Glomerular visceral epithelial cell (primary cell): ENCODE data around the gene ANKRD11.

Experiments used
- DNase-seq: peaks from one replicate; pipeline ENCODE4 v3.0.0-alpha.2; 2016; ENCODE audit errors: extremely low spot score

ANKRD11 gene

DNA sequence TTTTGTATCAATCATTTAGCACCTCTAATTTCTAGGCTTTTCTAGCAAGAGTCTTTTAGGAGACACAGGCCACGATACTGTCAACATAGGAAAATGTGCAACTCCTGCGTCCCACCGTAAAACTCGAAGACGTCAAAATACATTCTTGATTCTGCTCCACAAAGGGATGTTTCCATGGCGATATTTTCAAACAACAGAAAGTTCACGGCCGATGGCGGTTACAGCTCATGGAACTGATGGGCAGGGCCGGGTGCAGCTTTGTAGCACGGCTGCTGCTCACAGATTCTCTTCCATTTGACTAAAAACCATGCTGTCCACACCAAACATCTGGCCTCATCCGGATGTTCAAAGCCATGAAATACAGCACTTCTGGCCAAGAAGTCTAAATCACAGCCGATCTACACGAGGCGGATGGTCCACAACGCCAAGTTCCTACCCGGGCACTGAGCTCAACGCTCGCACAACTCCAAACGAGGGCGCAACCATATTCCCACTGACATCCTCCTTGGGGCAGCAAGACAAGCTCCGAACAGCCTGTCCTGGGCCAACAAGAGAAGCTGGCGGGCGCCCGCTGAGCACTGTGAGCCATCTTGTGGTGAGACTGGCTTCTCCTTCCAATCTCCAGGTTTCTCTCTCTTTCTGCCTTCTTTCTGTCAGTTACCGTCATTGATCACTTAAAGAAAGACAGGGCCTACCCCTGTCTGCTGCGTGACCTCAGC lies 193.0 kb downstream of the ANKRD11 start:
- no peak for DNase-seq

DNA sequence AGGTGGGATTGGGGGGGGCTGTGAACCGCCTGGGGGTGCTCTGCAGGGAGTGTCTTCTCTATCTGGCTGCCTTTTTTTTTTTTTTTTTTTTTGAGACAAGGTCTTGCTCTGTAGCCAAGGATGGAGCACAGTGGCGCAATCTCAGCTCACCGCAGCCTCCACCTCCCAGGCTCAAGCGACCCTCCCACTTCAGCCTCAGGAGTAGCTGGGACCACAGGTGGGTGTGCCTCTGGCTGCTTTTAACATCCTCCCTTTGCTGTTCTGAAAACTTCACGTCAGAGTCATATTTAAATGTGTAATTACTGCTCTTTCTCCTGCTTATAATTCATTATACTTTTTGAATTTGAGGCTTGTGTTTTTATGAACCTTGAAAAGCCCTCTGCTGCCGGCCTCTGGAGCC lies 194.4 kb downstream of the ANKRD11 start:
- DNase-seq, result no peak

DNA sequence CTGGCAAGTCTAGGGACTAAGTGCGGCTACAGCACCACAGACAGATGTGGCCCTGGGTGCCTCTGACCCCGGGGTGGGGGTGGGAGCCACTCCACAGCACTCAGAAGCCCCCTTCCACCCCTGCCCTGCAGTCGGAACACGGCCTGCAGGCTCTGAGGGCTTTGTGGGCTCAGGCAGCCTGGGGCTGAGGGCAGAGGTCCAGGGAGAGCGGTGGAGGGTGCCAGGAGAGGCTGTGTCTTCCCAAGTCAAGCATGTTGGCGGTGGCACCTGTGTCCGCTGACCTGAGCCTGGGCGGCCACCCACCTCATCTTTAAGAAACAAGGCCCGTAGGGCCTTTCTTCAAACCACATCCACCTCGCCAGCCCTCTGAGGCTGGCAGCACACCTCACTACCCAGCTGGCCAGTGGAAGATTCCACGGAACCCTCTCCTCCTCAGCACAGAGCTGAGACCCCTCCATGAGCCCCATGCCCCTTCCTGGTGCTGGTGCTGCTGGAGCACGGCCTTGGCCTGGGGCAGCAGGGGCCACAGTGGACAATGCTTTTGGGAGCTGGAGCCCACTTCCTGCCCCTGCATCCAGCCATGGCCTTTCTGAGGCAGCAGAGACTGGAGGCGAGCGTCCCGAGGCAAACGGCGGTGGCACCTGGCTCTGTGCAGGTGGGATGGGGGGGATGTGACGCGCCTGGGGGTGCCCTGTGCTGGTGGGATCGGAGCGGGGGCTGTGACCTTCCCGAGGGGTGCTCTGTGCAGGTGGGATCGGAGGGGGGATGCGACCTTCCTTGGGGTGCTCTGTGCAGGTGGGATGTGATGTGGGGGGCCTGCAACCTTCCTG lies 195.1 kb downstream of the ANKRD11 start:
- no peak for DNase-seq

DNA sequence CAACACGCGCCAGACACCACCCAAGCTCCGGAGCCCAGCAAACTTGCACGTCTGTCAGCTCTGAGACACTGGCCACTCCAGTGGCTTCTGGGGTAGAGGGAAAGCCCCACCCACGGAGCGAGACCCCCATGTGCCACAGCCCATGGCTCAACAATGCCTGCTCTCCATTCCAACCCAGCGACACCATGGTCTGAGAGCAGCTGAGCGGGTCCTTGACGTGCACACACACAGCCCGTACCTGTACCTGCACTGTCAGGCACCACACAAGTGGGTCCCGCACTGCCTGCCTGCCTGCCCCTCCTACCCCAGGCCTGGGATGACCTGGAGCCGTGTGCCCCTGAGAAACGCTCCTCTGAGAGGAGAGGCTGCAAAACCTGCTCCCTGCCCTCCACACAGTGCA lies 195.9 kb downstream of the ANKRD11 start:
- no peak for DNase-seq

DNA sequence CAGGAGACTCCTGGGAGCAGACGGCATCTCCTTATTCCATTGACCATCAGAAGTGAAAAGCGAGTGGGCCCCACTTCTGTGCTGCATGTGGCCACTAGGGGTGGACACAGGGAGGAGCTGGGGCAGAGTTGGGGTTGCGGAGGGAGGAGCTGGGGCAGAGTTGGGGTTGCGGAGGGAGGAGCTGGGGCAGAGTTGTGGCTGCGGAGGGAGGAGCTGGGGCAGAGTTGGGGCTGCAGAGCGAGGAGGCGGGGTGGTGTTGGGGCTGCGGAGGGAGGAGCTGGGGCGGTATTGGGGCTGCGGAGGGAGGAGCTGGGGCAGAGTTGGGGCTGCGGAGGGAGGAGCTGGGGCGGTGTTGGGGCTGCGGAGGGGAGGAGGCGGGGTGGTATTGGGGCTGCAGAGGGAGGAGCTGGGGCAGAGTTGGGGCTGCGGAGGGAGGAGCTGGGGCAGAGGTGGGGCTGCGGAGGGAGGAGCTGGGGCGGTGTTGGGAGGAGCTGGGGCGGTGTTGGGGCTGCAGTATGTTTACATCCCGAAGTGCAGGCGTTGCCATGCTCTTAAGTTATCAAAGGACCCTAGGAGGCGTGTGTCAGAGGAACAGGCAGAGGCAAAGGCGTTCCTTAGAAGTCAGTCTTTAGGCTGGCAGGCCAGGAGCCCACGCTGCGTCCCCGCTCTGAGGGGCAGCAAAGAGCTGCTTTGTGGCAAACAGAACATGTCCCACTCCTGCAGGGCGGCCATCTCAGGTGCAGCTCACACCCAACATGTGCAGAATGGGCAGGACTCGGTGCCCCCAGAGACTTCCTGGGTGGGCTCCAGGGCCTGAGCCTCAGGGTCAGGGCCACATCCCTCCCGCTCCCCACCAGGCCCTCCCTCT lies 196.9 kb downstream of the ANKRD11 start:
- DNase-seq, result no peak

DNA sequence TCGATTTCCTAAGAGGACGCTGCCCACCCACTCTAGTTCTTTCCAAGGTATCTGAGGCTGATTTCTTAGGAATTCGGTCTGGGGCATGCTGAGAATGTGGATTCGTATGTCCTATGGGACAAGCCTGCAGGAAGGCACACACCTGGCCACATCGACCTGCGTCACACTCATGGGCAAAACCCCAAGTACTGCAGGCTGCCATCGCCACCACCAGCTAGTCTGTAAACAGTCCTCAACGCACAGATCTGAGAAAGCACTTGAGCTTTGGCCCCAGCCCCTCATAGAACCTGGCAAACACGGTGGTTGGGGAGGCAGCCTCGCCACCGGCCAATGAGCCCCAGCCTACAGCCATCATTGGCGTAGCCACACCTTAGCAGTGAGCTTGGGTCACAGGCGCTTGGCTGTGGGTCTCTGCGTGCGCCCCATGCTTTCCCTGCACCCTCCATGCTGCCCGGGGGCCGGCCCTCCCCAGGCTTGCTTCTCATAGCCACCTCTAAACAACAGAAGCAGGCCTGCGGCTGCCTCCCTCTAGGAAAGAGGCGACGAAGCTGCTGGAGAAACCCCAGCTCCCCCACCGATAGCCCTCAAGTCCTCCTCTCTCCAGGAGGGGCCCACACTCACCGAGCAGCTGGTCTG lies 197.8 kb downstream of the ANKRD11 start:
- no peak for DNase-seq

DNA sequence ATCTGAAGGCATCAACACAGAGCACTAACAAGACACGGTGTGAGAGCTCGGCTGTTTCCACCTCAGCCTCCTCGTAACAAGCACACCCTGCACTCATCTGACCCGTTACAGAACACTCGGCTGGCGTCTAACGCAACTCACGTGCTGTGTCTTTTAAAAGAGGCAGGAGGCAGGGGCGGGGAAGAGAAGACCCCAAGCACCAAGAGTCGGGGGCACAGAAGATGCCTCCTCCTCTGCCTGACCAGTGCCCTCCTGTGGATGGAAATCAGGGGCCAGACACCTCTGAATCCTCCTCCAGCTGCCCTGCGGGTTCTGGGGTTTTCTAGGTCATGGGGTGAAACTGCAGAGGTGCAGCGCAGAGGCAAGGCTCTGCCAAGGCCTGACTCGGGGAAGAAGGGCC lies 198.6 kb downstream of the ANKRD11 start:
- DNase-seq, result no peak

DNA sequence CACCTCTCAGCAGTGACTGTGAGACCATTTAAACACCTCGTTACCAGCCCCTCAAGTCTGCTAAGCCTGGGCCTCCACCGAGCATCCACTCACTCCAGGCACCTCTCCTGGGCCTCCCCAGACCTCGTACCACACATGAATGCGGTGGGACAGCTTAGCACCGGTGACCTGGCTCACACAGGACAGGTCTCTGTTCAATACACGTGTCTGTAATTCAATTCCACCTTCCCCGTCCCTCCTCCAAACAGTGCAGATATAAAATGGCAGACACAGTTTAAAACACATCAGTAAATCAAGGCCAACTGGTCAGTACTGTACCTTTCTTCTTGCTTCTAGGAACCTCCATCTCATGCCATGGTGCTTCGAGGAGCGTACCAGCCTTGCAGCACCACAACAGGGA lies 199.0 kb downstream of the ANKRD11 start:
- DNase-seq, result no peak

DNA sequence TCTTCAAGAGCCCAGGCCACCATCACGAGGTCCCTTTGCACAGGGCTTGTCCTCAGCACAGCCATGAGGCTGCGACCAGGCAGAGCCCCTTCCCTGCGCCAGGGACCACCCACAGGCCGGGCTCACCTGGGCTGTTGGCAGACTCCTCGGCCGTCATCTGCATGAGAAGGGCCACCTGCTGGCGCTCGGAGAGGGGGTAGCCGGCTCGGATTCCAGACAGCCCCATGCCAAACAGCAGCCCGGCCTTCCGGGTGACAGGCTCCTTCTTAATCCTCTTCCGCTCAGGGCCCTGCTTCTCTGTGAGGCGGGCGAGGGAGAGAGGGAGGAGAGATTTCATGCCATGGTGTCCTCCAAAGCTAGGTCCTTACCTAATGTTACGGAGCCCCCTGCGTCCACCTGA lies 199.5 kb downstream of the ANKRD11 start:
- no peak for DNase-seq

DNA sequence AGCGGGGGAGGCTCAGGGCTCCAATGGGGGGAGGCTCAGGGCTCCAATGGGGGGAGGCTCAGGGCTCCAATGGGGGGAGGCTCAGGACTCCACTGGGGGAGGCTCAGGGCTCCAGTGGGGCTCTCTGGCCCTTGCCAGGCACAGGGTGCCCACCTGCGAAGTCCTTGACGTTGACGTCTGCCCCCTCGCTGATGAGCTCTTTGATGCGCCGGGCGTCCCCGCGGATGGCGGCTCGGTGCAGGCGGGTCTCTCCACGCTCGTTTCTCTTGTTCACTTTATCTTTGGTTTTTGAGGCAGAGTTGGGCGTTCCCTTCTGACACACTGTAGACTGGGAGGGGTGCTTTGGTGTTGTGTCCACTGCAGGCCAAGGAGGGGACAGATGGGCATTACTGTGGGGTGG lies 199.9 kb downstream of the ANKRD11 start:
- no peak for DNase-seq

DNA sequence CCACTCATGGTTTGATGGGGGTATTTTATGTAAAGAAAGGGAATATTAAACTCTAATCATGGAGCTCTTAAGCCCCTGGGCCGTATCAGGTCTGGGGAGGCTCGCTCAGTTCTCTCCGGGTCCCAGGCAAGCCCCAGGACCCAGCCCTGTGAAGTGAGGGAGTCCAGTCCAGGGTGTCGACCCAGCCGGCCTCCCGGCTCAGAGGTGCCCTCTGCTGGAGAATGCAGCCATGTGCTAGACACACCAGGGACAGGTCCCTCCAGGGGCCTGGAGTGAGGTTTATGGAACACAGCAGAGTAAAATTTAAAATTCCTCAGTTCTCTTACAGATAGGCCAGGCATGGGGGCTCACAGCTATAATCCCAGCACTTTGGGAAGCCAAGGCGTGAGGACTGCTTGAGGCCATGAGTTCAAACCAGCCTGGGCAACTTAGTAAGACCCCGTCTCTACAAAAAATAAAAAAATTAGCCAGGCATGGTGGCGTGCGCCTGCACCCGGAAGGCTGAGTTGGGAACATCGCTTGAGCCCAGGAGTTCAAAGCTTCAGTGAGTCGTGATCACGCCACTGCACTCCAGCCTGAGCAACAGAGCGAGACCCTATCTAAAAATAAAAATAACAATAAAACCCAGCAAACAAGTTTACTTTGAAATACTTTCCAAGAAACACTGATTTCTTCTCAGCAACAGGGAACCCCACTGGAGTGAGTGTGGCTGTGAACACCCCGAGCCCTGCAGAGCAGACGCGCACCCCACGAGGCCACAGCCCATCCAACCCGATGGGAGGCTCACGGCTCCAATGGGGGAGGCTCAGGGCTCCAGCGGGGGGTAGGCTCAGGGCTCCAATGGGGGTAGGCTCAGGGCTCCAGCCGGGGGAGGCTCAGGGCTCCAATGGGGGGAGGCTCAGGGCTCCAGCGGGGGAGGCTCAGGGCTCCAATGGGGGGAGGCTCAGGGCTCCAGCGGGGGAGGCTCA lies 200.6 kb downstream of the ANKRD11 start:
- peak; percentile 67 for DNase-seq

DNA sequence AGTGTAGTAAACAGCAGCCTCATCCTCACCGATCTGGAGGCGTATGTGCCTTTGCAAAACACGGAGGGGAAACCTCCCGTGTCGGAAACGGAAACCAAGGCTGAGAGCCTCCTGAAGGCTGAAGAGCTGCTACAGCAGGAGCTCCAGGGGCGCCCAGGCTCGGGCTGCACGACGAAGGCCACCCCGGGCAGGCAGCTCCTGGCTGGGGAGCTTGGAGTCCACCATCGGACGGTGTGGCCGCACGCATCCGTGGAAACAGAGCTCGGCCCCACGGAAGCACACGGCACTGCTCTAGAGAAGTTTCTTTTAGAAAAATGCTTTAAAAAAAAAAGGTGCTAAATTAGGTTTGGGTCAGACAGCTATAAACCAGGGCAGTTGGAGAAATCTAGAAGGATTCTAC lies 201.4 kb downstream of the ANKRD11 start:
- no peak for DNase-seq

DNA sequence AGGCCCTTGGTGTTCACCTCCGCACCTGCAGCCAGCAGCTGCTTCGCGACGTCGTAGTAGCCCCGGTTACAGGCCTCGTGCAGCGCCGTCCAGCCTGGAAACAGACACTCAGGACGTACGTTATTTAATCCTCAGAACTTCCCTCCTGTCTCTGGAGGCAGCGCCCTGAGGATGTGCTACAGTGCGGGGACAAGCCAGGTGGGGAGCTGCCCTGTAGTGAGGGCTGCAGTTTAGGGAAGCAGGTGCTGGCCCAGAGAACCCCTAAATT lies 201.8 kb downstream of the ANKRD11 start:
- DNase-seq, result no peak

DNA sequence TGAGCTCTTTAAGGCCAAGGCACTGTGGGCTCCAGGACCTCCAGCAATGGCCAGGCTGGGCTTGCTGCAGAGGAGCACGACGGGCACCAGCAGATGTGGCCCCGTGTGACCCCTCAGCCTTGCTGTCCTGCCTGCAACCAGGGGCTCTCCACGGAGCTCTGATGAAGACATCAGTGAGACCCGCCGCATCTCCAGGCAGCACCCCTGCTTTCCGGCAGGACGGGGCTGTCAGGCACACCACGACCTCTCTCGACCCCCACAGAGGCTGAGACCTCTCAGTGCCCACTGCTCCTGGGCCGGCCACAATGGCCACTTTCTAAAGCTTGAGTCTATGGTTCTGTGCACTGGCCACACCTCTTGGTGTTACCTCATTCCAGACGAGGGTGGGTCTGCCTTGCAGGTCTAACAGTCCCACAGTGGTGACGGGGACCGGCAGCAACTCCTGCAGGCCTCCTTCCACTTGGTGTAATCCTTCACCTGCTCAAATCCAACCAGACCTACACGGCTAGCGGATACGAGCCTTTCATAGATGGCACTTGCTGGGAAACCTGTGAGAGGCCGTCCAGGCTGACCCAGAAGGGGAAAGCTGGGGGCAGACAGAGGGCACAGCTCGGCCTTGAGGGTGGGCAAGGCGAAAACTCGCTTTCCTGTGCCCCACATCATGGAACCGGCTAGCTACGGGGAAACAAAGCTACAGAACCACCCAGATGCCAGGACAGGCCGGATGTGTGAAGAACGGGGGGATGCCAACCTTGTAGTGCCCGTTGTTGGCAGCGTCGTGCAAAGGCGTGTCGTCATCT lies 202.4 kb downstream of the ANKRD11 start:
- no peak for DNase-seq

DNA sequence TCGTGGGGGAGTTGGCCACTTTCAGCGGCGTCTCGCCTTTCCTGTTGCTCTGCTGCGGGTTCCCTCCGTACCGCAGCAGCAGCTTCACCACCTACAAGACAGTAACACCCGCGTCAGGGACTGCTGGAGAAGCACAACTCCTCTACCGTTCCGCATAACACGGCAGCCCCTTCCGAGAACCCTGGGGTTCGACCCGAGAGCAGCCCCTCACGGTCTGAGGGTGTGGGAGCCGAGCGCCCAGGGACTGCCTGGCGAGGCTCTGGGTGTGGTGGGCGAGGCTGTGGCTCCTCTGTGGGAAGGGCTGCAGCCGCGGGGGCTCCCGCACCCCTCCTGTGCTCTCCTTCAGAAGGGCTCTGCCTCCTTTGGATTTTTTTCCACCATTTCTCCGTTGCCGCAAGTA lies 204.3 kb downstream of the ANKRD11 start:
- no peak for DNase-seq

DNA sequence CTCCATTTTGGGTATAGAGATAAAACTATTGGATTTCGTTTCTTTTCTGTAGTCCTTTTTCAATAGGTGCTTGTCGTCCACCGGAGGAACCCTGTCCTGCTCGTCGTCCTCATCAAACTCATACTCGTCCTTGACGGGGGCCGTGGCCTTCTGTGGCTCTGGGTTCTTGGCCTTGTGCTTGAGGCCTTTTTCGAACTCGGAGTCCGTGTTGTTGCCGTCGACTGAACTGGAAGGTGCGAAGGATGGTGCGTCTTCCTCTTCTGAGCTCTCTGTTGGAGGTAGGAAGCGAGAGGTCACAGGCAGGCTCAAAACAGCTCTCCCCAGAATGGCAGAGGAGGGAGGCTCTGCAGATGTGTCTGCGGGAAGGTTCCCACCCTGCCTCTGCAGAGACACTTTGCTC lies 205.0 kb downstream of the ANKRD11 start:
- DNase-seq, result no peak

DNA sequence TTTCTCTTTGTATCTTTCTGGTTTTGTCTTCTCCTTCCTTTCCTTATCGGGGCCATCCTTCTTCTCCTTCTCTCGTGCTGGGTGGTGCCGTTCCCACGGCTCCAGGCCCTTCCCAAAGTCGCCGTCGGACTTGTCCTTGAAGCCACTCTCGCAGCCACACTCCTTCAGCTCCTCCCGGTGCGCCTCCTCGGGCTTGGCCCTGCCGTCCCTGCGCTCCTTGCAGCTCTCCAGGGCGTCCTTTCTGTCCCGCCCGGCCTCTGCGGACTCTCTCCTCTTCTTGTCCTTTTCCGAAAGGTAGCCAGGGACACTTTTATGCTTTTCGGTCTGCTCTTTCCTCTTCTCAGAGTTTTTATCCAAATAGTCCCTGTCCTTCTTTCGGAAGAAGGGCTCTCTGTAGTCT lies 206.9 kb downstream of the ANKRD11 start:
- no peak for DNase-seq

DNA sequence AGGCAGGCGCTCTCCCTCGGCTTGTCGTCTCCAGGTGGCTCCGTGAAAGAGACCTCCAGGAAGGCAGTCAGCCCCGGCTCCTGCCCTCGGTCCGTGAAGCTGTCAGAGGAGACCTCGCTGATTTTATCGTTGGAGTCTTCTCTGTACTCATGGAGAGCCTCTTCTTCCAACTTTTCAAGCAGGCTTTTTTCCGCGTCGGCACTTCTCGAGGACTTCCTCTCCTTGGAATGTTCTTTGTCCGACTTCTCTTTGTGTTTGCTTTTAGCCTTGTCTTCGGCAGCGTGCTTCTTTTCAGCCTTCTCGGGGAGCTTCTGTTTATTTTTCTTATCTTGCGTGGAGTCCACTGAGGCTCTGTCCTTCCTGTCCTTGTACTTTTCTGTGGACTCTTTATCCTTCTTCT lies 207.8 kb downstream of the ANKRD11 start:
- no peak for DNase-seq

DNA sequence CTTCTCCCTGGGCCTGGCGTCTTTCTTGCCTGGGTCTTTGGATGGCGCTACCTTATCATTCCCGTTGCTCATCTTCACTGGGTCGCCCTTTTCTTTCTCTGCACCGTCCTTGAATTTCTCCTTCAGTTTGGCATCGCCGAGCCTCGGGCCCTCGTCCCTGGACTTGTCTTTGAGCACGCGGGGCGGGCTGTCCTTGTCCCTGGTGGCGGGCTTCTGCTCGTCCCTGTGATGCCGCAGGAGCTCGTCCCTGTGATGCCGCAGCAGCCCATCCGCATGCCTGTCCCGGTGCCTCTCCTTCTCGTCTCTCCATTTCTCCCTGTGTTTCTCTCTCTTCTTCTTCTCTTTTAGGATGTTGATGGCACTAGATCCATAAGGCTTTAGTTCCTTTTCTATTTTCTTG lies 208.5 kb downstream of the ANKRD11 start:
- no peak for DNase-seq

DNA sequence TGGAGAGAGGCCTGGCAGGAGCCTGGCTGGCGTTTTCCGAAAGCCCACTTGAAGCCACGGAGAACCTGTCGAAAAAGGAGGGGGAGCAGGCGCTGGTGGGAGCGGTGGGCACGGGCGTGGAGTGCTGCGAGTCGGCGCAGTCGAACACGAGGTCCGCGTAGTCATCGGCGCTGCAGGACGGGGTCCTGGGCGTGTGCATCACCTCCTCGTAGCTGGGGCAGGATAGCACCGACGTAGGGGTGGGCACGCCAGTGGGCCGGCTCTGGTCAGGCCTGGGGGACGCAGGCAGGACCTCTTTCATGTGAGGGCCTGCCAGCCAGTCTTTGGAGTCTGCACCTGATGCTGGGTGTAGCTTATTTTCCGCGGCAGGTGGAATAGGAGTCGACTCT lies 209.2 kb downstream of the ANKRD11 start:
- DNase-seq, result no peak
